Fibroblast of peridontal ligament (primary cell): ENCODE measurements around the gene TAF1C.
"Not testable (repeated sequence)": the region's sequence is repeated elsewhere in the genome, so short reads cannot be mapped to it uniquely, and the experiment has no call there.

Source experiments
- DNase-seq: peaks from one replicate; pipeline ENCODE4 v3.0.0-alpha.2; 2010; ENCODE audit errors: extremely low read depth

The TAF1C gene

GRCh38 chr16:84186685-84187437, at the start of gene TAF1C:
Gene TAF1C, minus strand, starts transcription at chr16:84187057. Its CDS starts 2,069 bp downstream, at chr16:84184988.
- DNase-seq, result peak; percentile 92

GRCh38 chr16:84234321-84235241, 47.7 kb upstream of the TAF1C start:
- no peak for DNase-seq

- DNase-seq, result no peak
Measured at GRCh38 chr16:84233748-84234147, 46.9 kb upstream of the TAF1C start.

- DNase-seq, result no peak
Measured at GRCh38 chr16:84232969-84233368, 46.1 kb upstream of the TAF1C start.

- no peak for DNase-seq
Measured at GRCh38 chr16:84232060-84232459, 45.2 kb upstream of the TAF1C start.

GRCh38 chr16:84229471-84229870, 42.6 kb upstream of the TAF1C start:
- DNase-seq, result no peak

GRCh38 chr16:84228256-84228838, 41.5 kb upstream of the TAF1C start:
- DNase-seq, result peak; percentile 89

GRCh38 chr16:84227548-84227947, 40.7 kb upstream of the TAF1C start:
- no peak for DNase-seq

- peak; percentile 41 for DNase-seq
Measured at GRCh38 chr16:84226026-84226425, 39.2 kb upstream of the TAF1C start.

GRCh38 chr16:84225571-84225970, 38.7 kb upstream of the TAF1C start:
- DNase-seq, result no peak

GRCh38 chr16:84225126-84225525, 38.3 kb upstream of the TAF1C start:
- no peak for DNase-seq

GRCh38 chr16:84224554-84224953, 37.7 kb upstream of the TAF1C start:
- DNase-seq, result no peak

- DNase-seq, result no peak
Measured at GRCh38 chr16:84223456-84223855, 36.6 kb upstream of the TAF1C start.

GRCh38 chr16:84220851-84221250, 34.0 kb upstream of the TAF1C start:
- DNase-seq, result peak; percentile 38

GRCh38 chr16:84218956-84219355, 32.1 kb upstream of the TAF1C start:
- DNase-seq, result no peak

GRCh38 chr16:84218176-84218823, 31.4 kb upstream of the TAF1C start:
- DNase-seq, result peak; percentile 31

- not testable (repeated sequence) for DNase-seq
Measured at GRCh38 chr16:84216144-84216543, 29.3 kb upstream of the TAF1C start.

- DNase-seq, result no peak
Measured at GRCh38 chr16:84215531-84215930, 28.7 kb upstream of the TAF1C start.

GRCh38 chr16:84214451-84215066, 27.7 kb upstream of the TAF1C start:
- no peak for DNase-seq

- no peak for DNase-seq
Measured at GRCh38 chr16:84212631-84213030, 25.8 kb upstream of the TAF1C start.

- no peak for DNase-seq
Measured at GRCh38 chr16:84212154-84212553, 25.3 kb upstream of the TAF1C start.
